GM23338 (cell line): ENCODE measurements around the gene SLC2A1. TPM values are rescaled to one million over a fixed set of nuclear protein-coding genes. Genes with fewer than 3 reads are reported as not detected.

Source experiments
- ATAC-seq: fragments of 200-7000 bp; cut with Tn5 transposase; 3 replicates; pipeline ENCODE4 v1.9.1; 2020
- DNase-seq: peaks from one replicate; pipeline ENCODE4 v3.0.0-alpha.2; 2015; ENCODE audit warnings: low spot score
- H2AFZ ChIP-seq: fragments of 200-600 bp; sonication (generic); 2 replicates; pipeline ENCODE4 v1.8.0; 2016; ENCODE audit warnings: antibody characterized with exemption, mild to moderate bottlenecking, moderate library complexity
- H3F3A ChIP-seq: fragments of 200-600 bp; sonication (generic); replicated peaks from 2 replicates; pipeline ENCODE4 v1.8.0; 2017; ENCODE audit warnings: antibody characterized with exemption, mixed run types, low read depth
- H3K27ac ChIP-seq: fragments of 200-600 bp; sonication (generic); 2 replicates; pipeline ENCODE4 v1.6.1; 2016; ENCODE audit warnings: low read depth
- H3K27me3 ChIP-seq: fragments of 200-600 bp; sonication (generic); 2 replicates; pipeline ENCODE4 v1.8.0; 2016; ENCODE audit warnings: mild to moderate bottlenecking, mixed run types, moderate library complexity; ENCODE audit not compliant: insufficient read depth
- H3K36me3 ChIP-seq: fragments of 200-600 bp; sonication (generic); 2 replicates; pipeline ENCODE4 v1.8.0; 2016; ENCODE audit warnings: mild to moderate bottlenecking; ENCODE audit not compliant: insufficient read depth
- H3K4me1 ChIP-seq: fragments of 200-600 bp; sonication (generic); 2 replicates; pipeline ENCODE4 v1.8.0; 2016; ENCODE audit warnings: mild to moderate bottlenecking, moderate library complexity; ENCODE audit not compliant: insufficient read depth
- H3K4me2 ChIP-seq: fragments of 200-600 bp; sonication (generic); 2 replicates; pipeline ENCODE4 v1.7.1; 2017; ENCODE audit warnings: mixed run types
- H3K4me3 ChIP-seq: fragments of 200-600 bp; sonication (generic); 2 replicates; pipeline ENCODE4 v1.6.1; 2016; ENCODE audit warnings: mixed run types
- H3K79me2 ChIP-seq: fragments of 200-600 bp; sonication (generic); replicated peaks from 2 replicates; pipeline ENCODE4 v1.8.0; 2017; ENCODE audit warnings: mild to moderate bottlenecking; ENCODE audit not compliant: insufficient read depth
- H3K9me2 ChIP-seq: fragments of 200-600 bp; sonication (generic); 2 replicates; pipeline ENCODE4 v1.8.0; 2017; ENCODE audit not compliant: insufficient read depth
- H4K20me1 ChIP-seq: fragments of 200-600 bp; sonication (generic); replicated peaks from 2 replicates; pipeline ENCODE4 v1.8.0; 2017; ENCODE audit warnings: mild to moderate bottlenecking; ENCODE audit not compliant: insufficient read depth
- H3K27ac Mint-ChIP-seq: 2 replicates; pipeline ENCODE4 v1.8.0; 2020; ENCODE audit warnings: inconsistent platforms, mild to moderate bottlenecking, moderate library complexity, mixed read lengths
- H3K27me3 Mint-ChIP-seq: 3 replicates; pipeline ENCODE4 v1.8.0; 2022; ENCODE audit warnings: low read depth, mild to moderate bottlenecking, moderate library complexity, mixed read lengths, inconsistent platforms; ENCODE audit not compliant: insufficient read depth, poor library complexity
- H3K36me3 Mint-ChIP-seq: 3 replicates; pipeline ENCODE4 v1.8.0; 2021; ENCODE audit warnings: low read depth, mild to moderate bottlenecking, inconsistent platforms, moderate library complexity, mixed read lengths
- H3K4me1 Mint-ChIP-seq: 3 replicates; pipeline ENCODE4 v1.8.0; 2020; ENCODE audit warnings: mild to moderate bottlenecking, inconsistent platforms, mixed read lengths
- H3K4me3 Mint-ChIP-seq: 3 replicates; pipeline ENCODE4 v1.8.0; 2021; ENCODE audit warnings: moderate library complexity, mild to moderate bottlenecking, inconsistent platforms, mixed read lengths
- H3K9me3 Mint-ChIP-seq: 3 replicates; pipeline ENCODE4 v1.8.0; 2020; ENCODE audit warnings: moderate library complexity, mild to moderate bottlenecking, inconsistent platforms, mixed read lengths
- CTCF ChIP-seq, 2 experiments: fragments of 200-600 bp in 1 of 2; sonication (generic) in 1 of 2; conservative IDR thresholded peaks; 2 replicates each; pipeline versions ENCODE4 v1.5.1 to v1.6.1; 2016 to 2017; ENCODE audit warnings: antibody characterized with exemption in 2 of 2, low read depth in 2 of 2, mild to moderate bottlenecking in 2 of 2, moderate library complexity in 1 of 2
- ETS1 ChIP-seq: IDR thresholded peaks from 2 replicates; pipeline ENCODE4 v1.6.1; 2016; ENCODE audit warnings: antibody characterized with exemption
- POLR2AphosphoS5 ChIP-seq: IDR thresholded peaks from 2 replicates; pipeline ENCODE4 v1.6.1; 2016; ENCODE audit warnings: antibody characterized with exemption, low read depth
- ZNF462 ChIP-seq: fragments of 250-450 bp; sonication (Bioruptor Pico); IDR thresholded peaks from 2 replicates; pipeline ENCODE4 v1.5.0; 2020; ENCODE audit warnings: mild to moderate bottlenecking, moderate library complexity
- polyA plus RNA-seq: library from polyadenylated mRNA; unstranded; fragments of >200 nt; fragmentation: Nextera tagmentation; extraction: Ambion mirVana; gene quantifications from 2 replicates; pipeline ENCODE4 v1.2.1, GENCODE V29; 2016
- total RNA-seq: library from RNA; depleted of rRNA; stranded (reverse); fragments of >200 nt; shearing (Covaris generic); gene quantifications from 2 replicates; pipeline ENCODE4 v1.2.3, GENCODE V29; 2014

Gene SLC2A1
- total and polyA plus RNA-seq, 2 experiments from 2014 or later: 66.1 to 305 TPM

- H4K20me1 ChIP-seq: no peaks in the 10 kb centered on the region
- H3K27me3 ChIP-seq: no peaks in the 10 kb centered on the region
- H3K4me3 Mint-ChIP-seq: no peak overlapping the region
- H3K36me3 ChIP-seq: no peaks in the 10 kb centered on the region
- H3F3A ChIP-seq: no peaks in the 10 kb centered on the region; the same call in 1 of the 2 replicates
- no peaks in the 10 kb centered on the region for H3K9me3 Mint-ChIP-seq
- no peak overlapping the region for H2AFZ ChIP-seq
- H3K4me2 ChIP-seq: no peak overlapping the region
- TF ChIP-seq POLR2AphosphoS5: no peak
- no peak for TF ChIP-seq CTCF (conservative IDR thresholded peaks at IDR 0.05; ENCODE audit: low read depth in 2 of 2)
- no peak for TF ChIP-seq ZNF462 (CRISPR knock-in tag)
- no peak for TF ChIP-seq ETS1
- no peaks in the 10 kb centered on the region for H3K36me3 Mint-ChIP-seq
- no peaks in the 10 kb centered on the region for H3K79me2 ChIP-seq
- H3K27ac Mint-ChIP-seq: no peak overlapping the region
- no peak overlapping the region for H3K27ac ChIP-seq
- H3K4me1 Mint-ChIP-seq: peaks cover 30% of the 10 kb centered on the region
- no peaks in the 10 kb centered on the region for H3K9me2 ChIP-seq
- H3K27me3 Mint-ChIP-seq: peaks cover 3% of the 10 kb centered on the region
- no peak overlapping the region for H3K4me3 ChIP-seq
- ATAC-seq (peak; percentile 64), DNase-seq (no peak)
- peaks cover 10% of the 10 kb centered on the region; the same call in 1 of the 2 replicates for H3K4me1 ChIP-seq
These were observed 35.0 kb upstream of the SLC2A1 start for GRCh38 chr1:42993502-42994136.
